ENCODE data around the gene QRICH2.

Gene QRICH2

DNA sequence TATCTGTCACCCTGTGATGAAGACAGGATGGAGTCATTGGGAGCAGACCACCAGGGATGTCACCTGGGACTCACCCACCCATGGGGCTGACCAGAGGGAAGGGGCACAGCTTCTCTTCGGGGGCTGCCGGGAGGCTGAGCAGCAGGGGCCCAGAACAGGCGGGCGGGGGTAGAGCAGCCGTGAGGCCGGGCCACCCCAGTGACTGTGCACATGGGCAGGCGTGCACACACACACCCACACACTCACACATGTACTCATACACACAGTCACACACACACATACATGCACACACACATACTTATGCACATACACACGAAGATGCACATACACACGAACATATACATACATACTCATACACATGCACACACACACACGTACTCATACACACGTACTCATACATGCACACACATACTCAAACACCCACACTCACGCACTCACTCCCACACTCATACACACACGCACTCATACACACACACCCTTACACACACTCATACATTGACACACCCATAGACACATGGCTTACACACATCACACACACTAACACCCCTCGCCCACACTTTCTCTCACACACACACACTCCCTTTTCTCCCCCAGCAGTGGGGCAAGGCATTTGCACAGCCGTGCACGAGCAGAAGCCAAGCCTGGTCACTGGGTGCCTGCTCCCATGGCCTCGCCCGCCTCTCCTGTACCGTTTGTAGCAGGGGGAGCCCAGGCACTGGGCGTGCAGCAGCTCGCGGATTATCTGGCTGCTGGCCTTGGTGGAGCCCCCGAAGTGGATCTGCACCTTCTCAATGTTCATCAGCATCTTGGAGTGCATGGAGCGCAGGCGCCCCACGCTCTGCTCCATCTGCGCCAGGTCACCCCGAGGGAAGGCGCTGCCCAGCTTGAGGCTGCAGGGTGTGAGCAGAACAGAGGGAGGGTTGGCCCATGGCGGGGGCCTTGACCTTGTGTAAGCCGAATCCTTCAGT, 30.5 kb downstream of the QRICH2 start:
- FAIRE-seq (no peak), DNase-seq (ENCODE audit: insufficient read length, low spot score) (no peak)
- no peak for TF ChIP-seq POLR2A (IDR thresholded peaks at IDR 0.05; ENCODE audit: low read depth, low read length)

DNA sequence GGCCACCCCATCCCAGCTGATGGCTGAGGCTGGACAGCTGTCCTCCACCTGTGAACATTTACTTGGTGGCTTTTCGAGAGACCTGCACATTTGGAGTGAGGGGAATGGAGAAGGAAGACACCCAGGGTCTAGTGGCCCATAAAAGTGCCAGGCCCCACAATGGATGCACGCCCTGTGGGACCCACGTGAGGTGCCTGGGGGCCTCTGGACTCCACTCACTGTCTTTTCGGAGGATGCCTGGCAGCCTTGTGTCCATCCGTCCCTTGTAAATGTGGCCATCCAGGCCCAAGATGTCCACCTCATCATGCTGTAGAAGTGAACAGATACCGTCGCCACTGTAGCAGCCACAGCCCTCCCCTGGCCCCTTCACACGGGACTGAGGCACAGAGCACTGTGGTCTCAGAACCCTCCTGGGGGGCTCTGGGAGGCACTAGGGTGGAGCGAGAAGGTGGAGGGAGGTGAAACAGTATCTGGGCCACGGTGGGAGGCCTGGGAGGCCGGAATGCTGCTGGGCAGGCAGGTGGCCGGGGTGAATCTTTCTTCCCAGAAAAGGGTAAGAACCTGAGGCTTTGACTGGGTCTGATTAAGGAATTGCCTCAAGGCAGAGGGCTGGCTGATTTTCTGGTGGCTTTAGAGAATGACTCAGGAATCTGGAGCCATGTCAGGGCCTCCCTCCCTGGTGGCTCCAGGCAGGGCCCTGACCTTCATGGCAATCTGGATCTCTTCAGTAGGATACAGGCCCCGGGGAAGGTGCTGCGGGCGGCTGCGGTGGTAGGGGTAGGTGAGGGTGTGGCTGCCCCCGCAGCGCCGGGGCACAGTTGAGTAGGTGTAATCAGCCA, 31.4 kb downstream of the QRICH2 start:
- no peak for FAIRE-seq
- TF ChIP-seq POLR2A (IDR thresholded peaks at IDR 0.05; ENCODE audit: low read depth, low read length) = no peak
- DNase-seq (ENCODE audit: insufficient read length, low spot score) = peak; percentile 53

- no peak for FAIRE-seq
- no peak for DNase-seq (ENCODE audit: insufficient read length, low spot score)
- no peak for TF ChIP-seq POLR2A (IDR thresholded peaks at IDR 0.05; ENCODE audit: low read depth, low read length)
Observed at GRCh38 chr17:76276069-76276431, 32.0 kb downstream of the QRICH2 start.

DNA sequence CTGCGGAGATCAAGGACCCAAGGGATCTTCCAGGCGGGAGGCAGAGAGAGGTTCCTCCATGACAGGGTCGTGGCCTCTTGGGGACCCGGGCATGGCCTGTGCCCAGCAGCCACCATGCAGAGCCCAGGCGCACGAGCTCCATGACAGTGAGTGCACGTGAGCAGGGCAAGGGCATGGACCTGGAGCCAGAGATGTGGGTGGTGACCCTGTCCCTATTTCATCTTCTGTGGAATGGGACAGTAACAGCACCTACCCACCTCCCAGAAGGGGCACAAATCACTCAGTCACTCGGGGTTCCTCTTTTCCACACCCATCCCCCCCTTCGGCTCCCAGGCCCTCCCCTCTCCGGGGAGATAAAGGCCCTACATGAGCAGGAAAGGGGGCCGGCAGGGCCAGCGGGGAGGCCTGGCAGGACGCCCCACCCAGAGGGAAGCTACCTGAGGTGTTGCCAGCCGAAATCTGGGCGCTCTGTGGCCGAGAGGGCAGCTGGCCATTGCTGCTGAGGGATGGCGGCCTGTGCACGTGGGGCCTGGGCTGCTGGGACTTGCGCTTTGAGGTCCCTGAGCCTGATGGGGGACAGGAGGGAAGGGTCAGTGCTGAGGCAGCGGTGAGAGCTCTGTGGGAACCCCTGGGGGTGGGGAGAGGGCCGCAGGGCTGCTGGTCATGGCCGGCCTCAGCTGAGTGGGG, 32.6 kb downstream of the QRICH2 start:
- TF ChIP-seq POLR2A (IDR thresholded peaks at IDR 0.05; ENCODE audit: low read depth, low read length) = no peak
- DNase-seq (ENCODE audit: insufficient read length, low spot score) (no peak), FAIRE-seq (no peak)

GRCh38 chr17:76274112-76274956, 33.7 kb downstream of the QRICH2 start:
- FAIRE-seq (no peak), DNase-seq (ENCODE audit: insufficient read length, low spot score) (no peak)
- TF ChIP-seq POLR2A (IDR thresholded peaks at IDR 0.05; ENCODE audit: low read depth, low read length) = no peak

GRCh38 chr17:76273445-76274111, 34.5 kb downstream of the QRICH2 start:
- DNase-seq (ENCODE audit: insufficient read length, low spot score) (no peak), FAIRE-seq (no peak)
- no peak for TF ChIP-seq POLR2A (IDR thresholded peaks at IDR 0.05; ENCODE audit: low read depth, low read length)

DNA sequence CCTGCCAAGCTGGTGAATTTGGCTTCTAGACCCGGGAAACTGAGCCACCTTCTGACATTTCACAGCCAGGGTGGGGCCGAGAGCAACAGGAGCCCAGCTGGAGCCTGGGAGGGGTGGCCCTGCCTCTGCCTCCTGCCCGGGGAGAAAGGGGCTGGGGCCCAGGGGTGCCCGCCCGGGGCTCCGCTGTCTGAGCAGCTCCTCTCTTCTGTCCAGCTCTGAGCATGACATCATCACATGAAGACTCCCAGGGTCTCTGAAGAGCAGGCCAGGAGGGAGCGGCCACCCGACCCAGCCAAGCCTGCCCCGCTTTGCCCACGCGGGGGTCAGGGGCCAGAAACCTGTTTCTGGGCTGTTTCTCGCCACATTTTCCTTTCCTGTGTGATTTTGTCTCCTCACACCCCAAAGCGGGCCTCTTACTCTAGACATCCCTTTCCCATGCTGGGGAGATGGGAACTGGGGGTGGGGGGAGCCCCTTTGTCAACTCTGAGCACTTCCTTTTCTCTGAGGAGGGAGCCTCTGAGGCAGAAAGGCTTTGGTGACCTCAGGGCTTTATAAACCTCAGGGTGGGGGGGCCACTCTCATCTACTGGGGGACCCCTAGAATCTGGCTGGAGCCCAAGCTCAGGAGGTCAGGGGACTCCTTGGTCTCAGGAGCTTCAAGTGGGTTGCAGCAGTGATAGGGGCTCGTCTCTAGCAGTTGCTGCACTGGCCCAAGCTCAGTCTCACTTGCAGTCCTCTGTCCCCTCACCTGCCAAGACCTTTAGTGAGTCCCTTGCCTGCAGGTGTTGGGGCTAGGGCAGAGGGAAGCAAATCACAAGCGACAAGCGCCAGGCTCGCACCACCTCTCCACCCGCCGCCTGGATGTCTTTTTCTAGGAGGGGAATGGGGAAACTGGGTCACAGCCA, 35.3 kb downstream of the QRICH2 start:
- no peak for DNase-seq (ENCODE audit: insufficient read length, low spot score)
- FAIRE-seq = no peak
- TF ChIP-seq POLR2A (IDR thresholded peaks at IDR 0.05; ENCODE audit: low read depth, low read length) = no peak

- no peak for TF ChIP-seq POLR2A (IDR thresholded peaks at IDR 0.05; ENCODE audit: low read depth, low read length)
- DNase-seq (ENCODE audit: insufficient read length, low spot score) (no peak), FAIRE-seq (no peak)
Observed at GRCh38 chr17:76271669-76272540, 36.2 kb downstream of the QRICH2 start.

GRCh38 chr17:76270770-76271668, 37.1 kb downstream of the QRICH2 start:
- DNase-seq (ENCODE audit: insufficient read length, low spot score) (no peak), FAIRE-seq (no peak)
- TF ChIP-seq POLR2A (IDR thresholded peaks at IDR 0.05; ENCODE audit: low read depth, low read length) = no peak

DNA sequence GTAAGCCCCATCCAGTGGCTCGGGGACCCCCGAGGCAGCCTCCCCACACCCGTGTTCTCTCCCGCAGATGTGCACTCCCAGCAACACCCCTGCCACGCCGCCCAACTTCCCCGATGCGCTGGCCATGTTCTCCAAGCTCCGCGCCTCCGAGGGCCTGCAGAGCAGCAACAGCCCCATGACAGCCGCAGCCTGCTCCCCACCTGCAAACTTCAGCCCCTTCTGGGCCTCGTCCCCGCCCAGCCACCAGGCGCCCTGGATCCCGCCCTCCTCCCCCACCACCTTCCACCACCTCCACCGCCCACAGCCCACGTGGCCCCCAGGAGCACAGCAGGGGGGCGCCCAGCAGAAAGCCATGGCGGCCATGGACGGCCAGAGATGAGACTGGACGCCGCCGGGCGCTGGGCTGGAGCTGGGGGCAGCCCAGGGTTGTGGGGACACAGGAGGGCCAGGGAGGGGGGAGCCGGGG, 37.9 kb downstream of the QRICH2 start:
- no peak for TF ChIP-seq POLR2A (IDR thresholded peaks at IDR 0.05; ENCODE audit: low read depth, low read length)
- no peak for DNase-seq (ENCODE audit: insufficient read length, low spot score)

More for the DNA sequence above, 37.9 kb downstream of the QRICH2 start:
- FAIRE-seq = no peak
